ENCODE results near the gene OGFRL1.

OGFRL1 gene

DNA sequence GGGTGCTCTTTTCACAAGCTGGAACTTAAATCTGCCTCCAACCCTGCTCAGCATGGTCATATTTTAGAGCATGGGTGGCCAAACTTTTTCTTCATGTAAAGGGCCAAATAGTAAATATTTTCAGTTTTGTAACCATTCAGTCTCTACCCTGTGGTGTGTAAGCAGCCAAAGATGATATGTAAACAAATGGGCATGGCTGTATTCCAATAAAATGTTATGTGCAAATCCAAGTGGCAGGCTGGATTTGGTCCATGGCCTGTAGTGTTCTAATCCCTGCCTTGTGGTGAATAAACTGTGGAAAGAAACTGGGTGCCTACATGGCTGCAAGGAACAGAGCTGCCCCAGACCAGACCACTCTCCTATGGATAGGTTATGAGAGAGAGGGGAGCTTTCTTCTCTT is 32.7 kb downstream of the OGFRL1 start:
- Histone ChIP-seq H3K4me1 (ENCODE audit: control insufficient read depth, insufficient read depth, low read depth, low read length) (no peaks in the 10 kb centered on the region), H3K23ac (ENCODE audit: low read length in 2 of 2) (no peak overlapping the region), H2BK12ac (ENCODE audit: low read length in 2 of 2) (peak overlapping the region in 1 of 2 experiments; percentile 24), H4K8ac (ENCODE audit: low read length) (no peak overlapping the region), H3K79me1 (replicated peaks; ENCODE audit: low read length, poor library complexity, severe bottlenecking) (peaks cover 21% of the 10 kb centered on the region), H3K36me3 (ENCODE audit: control insufficient read depth in 1 of 2, insufficient read depth in 2 of 2, low read depth in 1 of 2, low read length in 2 of 2) (peaks cover 0 to 5% of the 10 kb centered on the region in 2 experiments), H3K4me2 (ENCODE audit: low read length, poor library complexity, severe bottlenecking) (no peak overlapping the region), H3K9ac (ENCODE audit: low read length) (no peak overlapping the region), H2AK5ac (ENCODE audit: low read length, severe bottlenecking) (no peak overlapping the region), H3K27ac (ENCODE audit: low read length, poor library complexity, severe bottlenecking) (no peak overlapping the region), H2BK120ac (ENCODE audit: low read depth, low read length) (no peak overlapping the region), H2AFZ (ENCODE audit: low read depth, low read length) (no peak overlapping the region), H4K91ac (ENCODE audit: low read length) (no peak overlapping the region), H3K4ac (ENCODE audit: low read depth in 1 of 2, low read length in 2 of 2) (no peak overlapping the region), H3K18ac (ENCODE audit: low read depth in 1 of 2, low read length in 2 of 2) (peak overlapping the region in 1 of 2 experiments; percentile 46), H3K27me3 (ENCODE audit: control insufficient read depth in 1 of 2, insufficient read depth in 1 of 2, low read length in 2 of 2) (no peaks in the 10 kb centered on the region), H3K4me3 (ENCODE audit: insufficient read depth in 1 of 2, low read depth in 1 of 2, low read length in 2 of 2) (no peak overlapping the region), H3K14ac (ENCODE audit: low read length in 2 of 2) (no peak overlapping the region), H2BK15ac (ENCODE audit: low read depth, poor library complexity, severe bottlenecking) (no peak overlapping the region), H2BK5ac (ENCODE audit: low read depth, low read length, poor library complexity, severe bottlenecking) (no peak overlapping the region), H3K9me3 (ENCODE audit: control insufficient read depth, low read length) (no peaks in the 10 kb centered on the region)
- no peak for DNase-seq

DNA sequence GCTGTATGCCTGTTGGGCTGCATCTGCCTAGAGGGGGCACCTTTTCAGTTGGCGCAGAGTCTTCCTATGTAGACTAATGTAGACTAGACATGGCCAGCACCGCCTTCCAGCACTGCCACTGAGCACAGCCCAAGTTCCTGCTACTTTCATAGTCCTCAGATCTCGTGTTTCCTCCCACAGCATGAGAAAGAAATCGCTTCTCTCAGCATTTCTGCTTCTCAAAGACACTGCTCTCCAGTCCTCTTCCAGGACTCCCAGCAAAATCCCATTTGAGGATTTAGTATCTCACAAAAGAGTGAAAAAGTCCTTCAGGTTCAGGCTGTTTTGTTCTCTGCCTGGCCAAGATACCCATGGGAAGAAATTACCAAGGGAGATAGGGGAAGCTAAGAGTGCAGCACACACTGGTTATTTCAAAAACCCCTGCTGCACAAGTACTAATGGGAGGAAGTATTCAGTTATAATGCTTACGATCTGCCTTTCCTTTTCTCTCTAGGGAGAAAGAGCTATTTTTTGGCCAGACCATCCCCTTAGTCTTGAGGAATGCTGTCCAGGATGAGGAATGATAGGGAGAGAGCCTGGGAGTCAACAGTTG is 35.7 kb downstream of the OGFRL1 start:
- Histone ChIP-seq H4K8ac (ENCODE audit: low read length) (peak overlapping the region; percentile 22), H3K4me3 (ENCODE audit: insufficient read depth in 1 of 2, low read depth in 1 of 2, low read length in 2 of 2) (no peak overlapping the region), H3K9me3 (ENCODE audit: control insufficient read depth, low read length) (no peaks in the 10 kb centered on the region), H3K79me1 (replicated peaks; ENCODE audit: low read length, poor library complexity, severe bottlenecking) (peaks cover 27% of the 10 kb centered on the region), H3K23ac (ENCODE audit: low read length in 2 of 2) (no peak overlapping the region), H2BK5ac (ENCODE audit: low read depth, low read length, poor library complexity, severe bottlenecking) (no peak overlapping the region), H3K27me3 (ENCODE audit: control insufficient read depth in 1 of 2, insufficient read depth in 1 of 2, low read length in 2 of 2) (no peaks in the 10 kb centered on the region), H2BK120ac (ENCODE audit: low read depth, low read length) (no peak overlapping the region), H2BK15ac (ENCODE audit: low read depth, poor library complexity, severe bottlenecking) (no peak overlapping the region), H3K4me1 (ENCODE audit: control insufficient read depth, insufficient read depth, low read depth, low read length) (no peaks in the 10 kb centered on the region), H3K36me3 (ENCODE audit: control insufficient read depth in 1 of 2, insufficient read depth in 2 of 2, low read depth in 1 of 2, low read length in 2 of 2) (peaks cover 0 to 8% of the 10 kb centered on the region in 2 experiments), H3K18ac (ENCODE audit: low read depth in 1 of 2, low read length in 2 of 2) (peak overlapping the region; percentile 58 to 85), H3K4me2 (ENCODE audit: low read length, poor library complexity, severe bottlenecking) (no peak overlapping the region), H3K4ac (ENCODE audit: low read depth in 1 of 2, low read length in 2 of 2) (peak overlapping the region; percentile 17 to 85), H3K14ac (ENCODE audit: low read length in 2 of 2) (peak overlapping the region in 1 of 2 experiments; percentile 19), H2AK5ac (ENCODE audit: low read length, severe bottlenecking) (no peak overlapping the region), H2BK12ac (ENCODE audit: low read length in 2 of 2) (peak overlapping the region; percentile 35 to 46), H4K91ac (ENCODE audit: low read length) (peak overlapping the region; percentile 87), H3K9ac (ENCODE audit: low read length) (no peak overlapping the region), H2AFZ (ENCODE audit: low read depth, low read length) (no peak overlapping the region), H3K27ac (ENCODE audit: low read length, poor library complexity, severe bottlenecking) (no peak overlapping the region)
- WGBS, result 89% methylated on average over 5 of the region's 5 CpGs
- no peak for DNase-seq

DNA sequence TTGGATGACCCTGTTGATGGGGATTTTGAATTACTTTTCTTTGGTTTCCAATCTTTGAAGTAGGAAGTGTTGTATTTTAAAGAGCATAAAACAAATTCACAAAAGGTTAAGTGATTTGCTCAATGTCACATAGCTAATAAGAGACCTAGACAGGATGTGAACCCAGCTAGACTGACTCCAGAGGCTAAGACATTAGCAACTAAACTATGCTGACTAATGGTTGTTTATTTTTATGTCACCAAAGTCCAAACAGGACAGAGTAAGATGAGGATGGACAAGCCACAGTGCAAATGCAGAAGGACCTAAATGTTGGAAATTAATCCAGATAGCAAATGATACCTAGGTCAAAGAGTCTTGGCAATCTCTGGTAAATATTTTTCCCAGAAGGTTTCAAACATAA is 38.0 kb downstream of the OGFRL1 start:
- Histone ChIP-seq H2AK5ac (ENCODE audit: low read length, severe bottlenecking) (no peak overlapping the region), H3K4me2 (ENCODE audit: low read length, poor library complexity, severe bottlenecking) (no peak overlapping the region), H3K27me3 (ENCODE audit: control insufficient read depth in 1 of 2, insufficient read depth in 1 of 2, low read length in 2 of 2) (no peaks in the 10 kb centered on the region), H3K27ac (ENCODE audit: low read length, poor library complexity, severe bottlenecking) (no peak overlapping the region), H3K4ac (ENCODE audit: low read depth in 1 of 2, low read length in 2 of 2) (no peak overlapping the region), H3K14ac (ENCODE audit: low read length in 2 of 2) (no peak overlapping the region), H3K23ac (ENCODE audit: low read length in 2 of 2) (no peak overlapping the region), H2BK5ac (ENCODE audit: low read depth, low read length, poor library complexity, severe bottlenecking) (no peak overlapping the region), H3K18ac (ENCODE audit: low read depth in 1 of 2, low read length in 2 of 2) (no peak overlapping the region), H2BK12ac (ENCODE audit: low read length in 2 of 2) (no peak overlapping the region), H3K4me1 (ENCODE audit: control insufficient read depth, insufficient read depth, low read depth, low read length) (no peaks in the 10 kb centered on the region), H2BK120ac (ENCODE audit: low read depth, low read length) (no peak overlapping the region), H4K91ac (ENCODE audit: low read length) (no peak overlapping the region), H3K9ac (ENCODE audit: low read length) (no peak overlapping the region), H3K4me3 (ENCODE audit: insufficient read depth in 1 of 2, low read depth in 1 of 2, low read length in 2 of 2) (no peak overlapping the region), H3K9me3 (ENCODE audit: control insufficient read depth, low read length) (no peaks in the 10 kb centered on the region), H2BK15ac (ENCODE audit: low read depth, poor library complexity, severe bottlenecking) (no peak overlapping the region), H3K36me3 (ENCODE audit: control insufficient read depth in 1 of 2, insufficient read depth in 2 of 2, low read depth in 1 of 2, low read length in 2 of 2) (peaks cover 0 to 8% of the 10 kb centered on the region in 2 experiments), H3K79me1 (replicated peaks; ENCODE audit: low read length, poor library complexity, severe bottlenecking) (peaks cover 27% of the 10 kb centered on the region), H4K8ac (ENCODE audit: low read length) (no peak overlapping the region), H2AFZ (ENCODE audit: low read depth, low read length) (no peak overlapping the region)
- DNase-seq, result peak; percentile 45

DNA sequence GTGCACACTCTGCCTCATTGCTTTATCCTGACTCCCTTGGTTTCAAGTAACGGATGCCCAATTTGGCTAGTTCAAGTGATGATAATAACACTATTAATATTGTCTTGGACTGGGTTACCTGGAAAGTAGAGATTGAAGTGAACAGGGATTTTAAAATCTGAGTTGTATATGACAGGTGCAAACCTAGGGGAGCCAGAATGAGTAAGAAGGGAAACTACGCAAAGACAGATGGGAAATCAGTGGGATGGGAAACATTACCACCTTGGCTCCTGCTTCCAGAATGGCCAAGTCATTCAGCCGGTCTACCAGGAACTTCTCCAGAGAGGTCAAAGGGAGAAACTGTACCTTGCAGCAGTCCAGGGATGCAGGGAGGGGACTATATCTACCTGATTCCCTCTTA is 41.9 kb downstream of the OGFRL1 start:
- Histone ChIP-seq H3K23ac (ENCODE audit: low read length in 2 of 2) (no peak overlapping the region), H2AK5ac (ENCODE audit: low read length, severe bottlenecking) (no peak overlapping the region), H4K91ac (ENCODE audit: low read length) (no peak overlapping the region), H4K8ac (ENCODE audit: low read length) (no peak overlapping the region), H3K36me3 (ENCODE audit: control insufficient read depth in 1 of 2, insufficient read depth in 2 of 2, low read depth in 1 of 2, low read length in 2 of 2) (peaks cover 0 to 3% of the 10 kb centered on the region in 2 experiments), H2BK12ac (ENCODE audit: low read length in 2 of 2) (peak overlapping the region in 1 of 2 experiments; percentile 79), H3K4me3 (ENCODE audit: insufficient read depth in 1 of 2, low read depth in 1 of 2, low read length in 2 of 2) (no peak overlapping the region), H2BK120ac (ENCODE audit: low read depth, low read length) (no peak overlapping the region), H3K4me1 (ENCODE audit: control insufficient read depth, insufficient read depth, low read depth, low read length) (no peaks in the 10 kb centered on the region), H3K4me2 (ENCODE audit: low read length, poor library complexity, severe bottlenecking) (no peak overlapping the region), H3K27me3 (ENCODE audit: control insufficient read depth in 1 of 2, insufficient read depth in 1 of 2, low read length in 2 of 2) (no peaks in the 10 kb centered on the region), H3K4ac (ENCODE audit: low read depth in 1 of 2, low read length in 2 of 2) (peak overlapping the region in 1 of 2 experiments; percentile 29), H3K27ac (ENCODE audit: low read length, poor library complexity, severe bottlenecking) (no peak overlapping the region), H3K9ac (ENCODE audit: low read length) (no peak overlapping the region), H3K79me1 (replicated peaks; ENCODE audit: low read length, poor library complexity, severe bottlenecking) (peaks cover 20% of the 10 kb centered on the region), H2BK15ac (ENCODE audit: low read depth, poor library complexity, severe bottlenecking) (no peak overlapping the region), H2AFZ (ENCODE audit: low read depth, low read length) (no peak overlapping the region), H3K18ac (ENCODE audit: low read depth in 1 of 2, low read length in 2 of 2) (peak overlapping the region in 1 of 2 experiments; percentile 59), H3K9me3 (ENCODE audit: control insufficient read depth, low read length) (no peaks in the 10 kb centered on the region), H3K14ac (ENCODE audit: low read length in 2 of 2) (no peak overlapping the region), H2BK5ac (ENCODE audit: low read depth, low read length, poor library complexity, severe bottlenecking) (no peak overlapping the region)
- WGBS, result 100% methylated on average over 3 of the region's 3 CpGs
- no peak for DNase-seq

All from mesenchymal stem cell (in vitro differentiated cells and primary cell).